BLaER1 (cell line): ENCODE data around the gene CDH15.

Experiments
- H3K27ac ChIP-seq: shearing (Covaris generic); formaldehyde crosslinking; 2 replicates; pipeline ENCODE4 v1.8.1; 2022
- H3K27me3 ChIP-seq: shearing (Covaris generic); formaldehyde crosslinking; 2 replicates; pipeline ENCODE4 v1.8.1; 2022
- H3K36me3 ChIP-seq: shearing (Covaris generic); formaldehyde crosslinking; 2 replicates; pipeline ENCODE4 v1.8.1; 2022
- H3K4me1 ChIP-seq: shearing (Covaris generic); formaldehyde crosslinking; 2 replicates; pipeline ENCODE4 v1.8.1; 2022
- H3K4me2 ChIP-seq: shearing (Covaris generic); formaldehyde crosslinking; 2 replicates; pipeline ENCODE4 v1.8.1; 2022
- H3K4me3 ChIP-seq: shearing (Covaris generic); formaldehyde crosslinking; 2 replicates; pipeline ENCODE4 v1.8.1; 2022
- H3K9ac ChIP-seq: shearing (Covaris generic); formaldehyde crosslinking; 2 replicates; pipeline ENCODE4 v1.8.1; 2022
- H3K9me3 ChIP-seq: shearing (Covaris generic); formaldehyde crosslinking; 2 replicates; pipeline ENCODE4 v1.8.1; 2022
- H4K20me1 ChIP-seq: shearing (Covaris generic); formaldehyde crosslinking; 2 replicates; pipeline ENCODE4 v1.8.1; 2022
- Cebpa-rat ChIP-seq: shearing (Covaris generic); IDR thresholded peaks from 2 replicates; pipeline ENCODE4 v1.8.1; 2022

Gene CDH15

GRCh38 chr16:89144681-89145080 is 26.9 kb upstream of the CDH15 start:
- no peaks in the 10 kb centered on the region for H3K4me1 ChIP-seq
- H3K9ac ChIP-seq: 0 out of 2 replicates have a peak overlapping the region, but pooled peaks have one; percentile 15
- H3K4me3 ChIP-seq: no peak overlapping the region
- H3K27ac ChIP-seq: no peak overlapping the region
- peaks cover under 1% of the 10 kb centered on the region; the same call in 1 of the 2 replicates for H3K27me3 ChIP-seq
- H3K4me2 ChIP-seq: no peak overlapping the region
- no peak for TF ChIP-seq Cebpa-rat
- H3K36me3 ChIP-seq: peaks cover 96% of the 10 kb centered on the region
- 0 out of 2 replicates have a peak, but pooled peaks cover 7% of the 10 kb centered on the region for H4K20me1 ChIP-seq
- peaks cover 40% of the 10 kb centered on the region for H3K9me3 ChIP-seq

- Histone ChIP-seq H3K4me3 (no peak overlapping the region), H3K4me2 (no peak overlapping the region), H4K20me1 (0 out of 2 replicates have a peak, but pooled peaks cover 7% of the 10 kb centered on the region), H3K4me1 (no peaks in the 10 kb centered on the region), H3K9me3 (peaks cover 49% of the 10 kb centered on the region), H3K9ac (no peak overlapping the region), H3K27me3 (peaks cover 3% of the 10 kb centered on the region; the same call in 1 of the 2 replicates), H3K36me3 (peaks cover 96% of the 10 kb centered on the region), H3K27ac (no peak overlapping the region)
- TF ChIP-seq Cebpa-rat: no peak
These were observed 26.0 kb upstream of the CDH15 start for GRCh38 chr16:89145406-89146161.

- no peaks in the 10 kb centered on the region for H3K4me1 ChIP-seq
- no peak overlapping the region for H3K4me2 ChIP-seq
- 0 out of 2 replicates have a peak, but pooled peaks cover 7% of the 10 kb centered on the region for H4K20me1 ChIP-seq
- TF ChIP-seq Cebpa-rat: no peak
- H3K36me3 ChIP-seq: peaks cover 96% of the 10 kb centered on the region
- H3K27ac ChIP-seq: no peak overlapping the region
- peaks cover 49% of the 10 kb centered on the region for H3K9me3 ChIP-seq
- no peak overlapping the region for H3K9ac ChIP-seq
- peaks cover 3% of the 10 kb centered on the region; the same call in 1 of the 2 replicates for H3K27me3 ChIP-seq
- H3K4me3 ChIP-seq: no peak overlapping the region
These were observed 25.1 kb upstream of the CDH15 start for GRCh38 chr16:89146211-89147005.

GRCh38 chr16:89147085-89147817 is 24.3 kb upstream of the CDH15 start:
- Histone ChIP-seq H3K27ac (no peak overlapping the region), H4K20me1 (no peaks in the 10 kb centered on the region), H3K36me3 (peaks cover 96% of the 10 kb centered on the region), H3K9ac (no peak overlapping the region), H3K4me3 (no peak overlapping the region), H3K9me3 (peaks cover 49% of the 10 kb centered on the region), H3K27me3 (peaks cover 3% of the 10 kb centered on the region; the same call in 1 of the 2 replicates), H3K4me1 (peaks cover 3% of the 10 kb centered on the region), H3K4me2 (no peak overlapping the region)
- no peak for TF ChIP-seq Cebpa-rat

GRCh38 chr16:89149386-89149785 is 22.2 kb upstream of the CDH15 start:
- no peak for TF ChIP-seq Cebpa-rat
- H3K9ac ChIP-seq: no peak overlapping the region
- no peak overlapping the region for H3K4me2 ChIP-seq
- no peak overlapping the region for H3K4me3 ChIP-seq
- no peak overlapping the region for H3K27ac ChIP-seq
- H4K20me1 ChIP-seq: no peaks in the 10 kb centered on the region
- peaks cover 24% of the 10 kb centered on the region for H3K4me1 ChIP-seq
- H3K9me3 ChIP-seq: peaks cover 49% of the 10 kb centered on the region
- peaks cover 82% of the 10 kb centered on the region for H3K36me3 ChIP-seq
- H3K27me3 ChIP-seq: peaks cover 3% of the 10 kb centered on the region; the same call in 1 of the 2 replicates

GRCh38 chr16:89150090-89150835 is 21.3 kb upstream of the CDH15 start:
- Histone ChIP-seq H3K36me3 (peaks cover 73% of the 10 kb centered on the region), H3K27ac (no peak overlapping the region)
- TF ChIP-seq Cebpa-rat: no peak

GRCh38 chr16:89150981-89151380 is 20.6 kb upstream of the CDH15 start:
- peaks cover 3% of the 10 kb centered on the region; the same call in 1 of the 2 replicates for H3K27me3 ChIP-seq
- H3K9ac ChIP-seq: no peak overlapping the region
- no peaks in the 10 kb centered on the region for H4K20me1 ChIP-seq
- H3K27ac ChIP-seq: no peak overlapping the region
- H3K4me2 ChIP-seq: no peak overlapping the region
- no peak overlapping the region for H3K4me3 ChIP-seq
- H3K36me3 ChIP-seq: peaks cover 66% of the 10 kb centered on the region
- TF ChIP-seq Cebpa-rat: no peak
- H3K9me3 ChIP-seq: peaks cover 43% of the 10 kb centered on the region
- H3K4me1 ChIP-seq: peaks cover 40% of the 10 kb centered on the region

More at GRCh38 chr16:89150090-89150835, 21.3 kb upstream of the CDH15 start:
- H3K4me2 ChIP-seq: no peak overlapping the region
- no peak overlapping the region for H3K9ac ChIP-seq
- H4K20me1 ChIP-seq: no peaks in the 10 kb centered on the region
- H3K9me3 ChIP-seq: peaks cover 49% of the 10 kb centered on the region
- no peak overlapping the region for H3K4me3 ChIP-seq
- H3K4me1 ChIP-seq: peaks cover 33% of the 10 kb centered on the region
- H3K27me3 ChIP-seq: peaks cover 3% of the 10 kb centered on the region; the same call in 1 of the 2 replicates

GRCh38 chr16:89152831-89153700 is 18.5 kb upstream of the CDH15 start:
- Histone ChIP-seq H3K4me1 (peaks cover 61% of the 10 kb centered on the region), H3K27ac (no peak overlapping the region), H4K20me1 (no peaks in the 10 kb centered on the region), H3K27me3 (peaks cover 3% of the 10 kb centered on the region; the same call in 1 of the 2 replicates), H3K36me3 (peaks cover 49% of the 10 kb centered on the region), H3K9me3 (peaks cover 25% of the 10 kb centered on the region), H3K9ac (no peak overlapping the region), H3K4me2 (peak overlapping the region; percentile 77), H3K4me3 (no peak overlapping the region)
- TF ChIP-seq Cebpa-rat: no peak
